A673 (cell line): ENCODE data around the gene HS3ST4. TPM values are rescaled to one million over a fixed set of nuclear protein-coding genes. Genes with fewer than 3 reads are reported as not detected.

Experiments
- BruUV-seq: library from RNA; stranded (reverse); fragments of 400-500 nt; replicated peaks from 2 replicates; lab custom pipeline; 2021; lab: Mats Ljungman, UMichigan
- CTCF ChIA-PET: fragments of 300-600 bp; sonication (Branson Sonifier 250); formaldehyde crosslinking; loops from one replicate; lab custom pipeline; 2022; ENCODE audit warnings: antibody characterized with exemption; lab: Charles Lee
- POLR2A ChIA-PET: fragments of 300-600 bp; sonication (Branson Sonifier 250); formaldehyde crosslinking; loops from one replicate; lab custom pipeline; 2022; ENCODE audit warnings: antibody characterized with exemption; ENCODE audit not compliant: low non-redundant PET; lab: Charles Lee
- DNase-seq: peaks from one replicate; pipeline ENCODE4 v3.0.0-alpha.2; 2015; ENCODE audit warnings: low spot score
- H3K27ac ChIP-seq: fragments of 200-600 bp; sonication (generic); 2 replicates; pipeline ENCODE4 v1.5.1; 2016; ENCODE audit warnings: mixed run types, low read depth, mild to moderate bottlenecking, mixed read lengths, antibody characterized with exemption, low read length; ENCODE audit not compliant: poor library complexity, severe bottlenecking
- H3K27me3 ChIP-seq: fragments of 200-600 bp; sonication (generic); replicated peaks from 2 replicates; pipeline ENCODE4 v1.6.1; 2017; ENCODE audit warnings: mixed run types, low read depth, mild to moderate bottlenecking, mixed read lengths, antibody characterized with exemption, low read length; ENCODE audit not compliant: insufficient read depth, poor library complexity
- H3K36me3 ChIP-seq: fragments of 200-600 bp; sonication (generic); 2 replicates; pipeline ENCODE4 v1.6.1; 2016; ENCODE audit warnings: mixed run types, mild to moderate bottlenecking, mixed read lengths, antibody characterized with exemption, low read length; ENCODE audit not compliant: insufficient read depth, poor library complexity, severe bottlenecking
- H3K4me1 ChIP-seq: fragments of 200-600 bp; sonication (generic); 2 replicates; pipeline ENCODE4 v1.6.1; 2017; ENCODE audit warnings: mixed run types, mild to moderate bottlenecking, mixed read lengths, antibody characterized with exemption, low read length; ENCODE audit not compliant: insufficient read depth, poor library complexity, severe bottlenecking
- H3K4me3 ChIP-seq: fragments of 200-600 bp; sonication (generic); 2 replicates; pipeline ENCODE4 v1.5.1; 2016; ENCODE audit warnings: low read depth, mixed run types, mild to moderate bottlenecking, mixed read lengths, low read length; ENCODE audit not compliant: poor library complexity, severe bottlenecking
- H3K9me3 ChIP-seq: fragments of 200-600 bp; sonication (generic); 2 replicates; pipeline ENCODE4 v1.6.1; 2016; ENCODE audit warnings: mixed run types, low read depth, mild to moderate bottlenecking, mixed read lengths, antibody characterized with exemption, low read length; ENCODE audit not compliant: poor library complexity, severe bottlenecking
- CTCF ChIP-seq: fragments of 300-800, 200-600 bp; sonication (generic); conservative IDR thresholded peaks from 2 replicates; pipeline ENCODE4 v1.5.1; 2017; ENCODE audit warnings: low read depth, mild to moderate bottlenecking, antibody characterized with exemption, low read length, moderate library complexity, mixed read lengths
- EZH2 ChIP-seq: fragments of 200-600 bp; sonication (generic); IDR thresholded peaks from 2 replicates; pipeline ENCODE4 v1.6.1; 2017; ENCODE audit warnings: borderline replicate concordance, low read depth, mild to moderate bottlenecking, mixed read lengths, antibody characterized with exemption, low read length; ENCODE audit not compliant: poor library complexity, severe bottlenecking
- intact Hi-C: fragments of 100-400 bp; cut with micrococcal nuclease; formaldehyde crosslinking; loops from one replicate; pipeline ENCODE4 v1.10.0; 2022; ENCODE audit not compliant: unreplicated experiment
- total RNA-seq: library from RNA; stranded (reverse); gene quantifications from 2 replicates; pipeline ENCODE4 v1.2.3, GENCODE V29; 2021

HS3ST4 gene
- total RNA-seq, 1 experiment from 2014 or later = 33.5 TPM

- Histone ChIP-seq H3K36me3 (no peaks in the 10 kb centered on the region), H3K9me3 (no peaks in the 10 kb centered on the region), H3K4me1 (peaks cover 3% of the 10 kb centered on the region), H3K4me3 (no peak overlapping the region), H3K27ac (no peak overlapping the region), H3K27me3 (no peaks in the 10 kb centered on the region)
- ChIA-PET CTCF (no interaction called here), POLR2A (no interaction called here)
- DNase-seq = no peak
- intact Hi-C loops = no loop called here
- BruUV-seq = no TSS peak
- TF ChIP-seq CTCF = no peak
- no peak for TF ChIP-seq EZH2
Measured at GRCh38 chr16:25676820-25677219, 14.9 kb upstream of the HS3ST4 start.

- intact Hi-C loops = no loop called here
- H3K4me1 ChIP-seq = peaks cover 3% of the 10 kb centered on the region
- H3K4me3 ChIP-seq = peak overlapping the region; percentile 34
- CTCF ChIA-PET = interaction anchor here (0.9 kb wide), 1 partner anchor 12 kb away, joined by 3 read pairs; the partner anchor contains the start of gene HS3ST4
- no peak for TF ChIP-seq EZH2
- no peak for TF ChIP-seq CTCF
- H3K36me3 ChIP-seq = no peaks in the 10 kb centered on the region
- H3K27ac ChIP-seq = no peak overlapping the region
- H3K27me3 ChIP-seq = no peaks in the 10 kb centered on the region
- BruUV-seq = no TSS peak
- peak; percentile 41 for DNase-seq
- POLR2A ChIA-PET = no interaction called here
- H3K9me3 ChIP-seq = no peaks in the 10 kb centered on the region
Measured at GRCh38 chr16:25679511-25679910, 12.2 kb upstream of the HS3ST4 start.

- BruUV-seq = no TSS peak
- ChIA-PET POLR2A (interaction anchor here (0.6 kb wide), 1 partner anchor 12 kb away, joined by 3 read pairs; no protein-coding TSS in a partner anchor), CTCF (no interaction called here)
- H3K4me3 ChIP-seq = no peak overlapping the region
- H3K9me3 ChIP-seq = no peaks in the 10 kb centered on the region
- intact Hi-C loops = no loop called here
- peaks cover 24% of the 10 kb centered on the region for H3K4me1 ChIP-seq
- no peak for TF ChIP-seq EZH2
- no peak for TF ChIP-seq CTCF
- H3K27me3 ChIP-seq = no peaks in the 10 kb centered on the region
- H3K36me3 ChIP-seq = no peaks in the 10 kb centered on the region
- H3K27ac ChIP-seq = no peak overlapping the region
- no peak for DNase-seq
Measured at GRCh38 chr16:25689137-25689836, 2.5 kb upstream of the HS3ST4 start.
